GM12878 (cell line): ENCODE data around the gene CD48. TPM values are rescaled to one million over a fixed set of nuclear protein-coding genes. Genes with fewer than 3 reads are reported as not detected.
A peak's percentile ranks its signal among the peaks of the same experiment; 100 is the strongest.

Experiments used
- ASH2L ChIP-seq: fragments of 300-600, 200-600 bp; sonication (generic); IDR thresholded peaks from 2 replicates; pipeline ENCODE4 v1.6.1; 2017; ENCODE audit warnings: low read depth, mild to moderate bottlenecking, borderline replicate concordance
- CBFB ChIP-seq: IDR thresholded peaks from 2 replicates; pipeline ENCODE4 v1.6.1; 2016; ENCODE audit warnings: antibody characterized with exemption, low read depth
- CHD4 ChIP-seq: fragments of 200-600 bp; sonication (generic); IDR thresholded peaks from 2 replicates; pipeline ENCODE4 v1.6.1; 2016; ENCODE audit warnings: mild to moderate bottlenecking
- DPF2 ChIP-seq: fragments of 450-650 bp; IDR thresholded peaks from 2 replicates; pipeline ENCODE4 v1.6.1; 2017; ENCODE audit warnings: mild to moderate bottlenecking
- E2F4 ChIP-seq: IDR thresholded peaks from 2 replicates; pipeline ENCODE4 v1.6.1; 2012; ENCODE audit warnings: low read depth, low read length, improper control_type of control experiment
- GATAD2B ChIP-seq: fragments of 450-650 bp; conservative IDR thresholded peaks from 2 replicates; pipeline ENCODE4 v1.6.1; 2017; ENCODE audit warnings: low read depth, mild to moderate bottlenecking, moderate library complexity
- HDAC2 ChIP-seq: fragments of 200-600 bp; sonication (generic); IDR thresholded peaks from 2 replicates; pipeline ENCODE4 v1.6.1; 2017
- HDGF ChIP-seq: fragments of 450-650 bp; IDR thresholded peaks from 2 replicates; pipeline ENCODE4 v1.6.1; 2016; ENCODE audit warnings: antibody characterized with exemption
- IKZF1 ChIP-seq: fragments of 450-650 bp; conservative IDR thresholded peaks from 2 replicates; pipeline ENCODE4 v1.6.1; 2017; ENCODE audit warnings: antibody characterized with exemption, mild to moderate bottlenecking
- IKZF2 ChIP-seq, 2 experiments: fragments of 450-650 bp; IDR thresholded peaks; 2 replicates each; pipeline ENCODE4 v1.6.1; 2017; ENCODE audit warnings: mild to moderate bottlenecking in 2 of 2, moderate library complexity in 2 of 2
- JUNB ChIP-seq: IDR thresholded peaks from 2 replicates; pipeline ENCODE4 v1.6.1; 2016; ENCODE audit warnings: antibody characterized with exemption, mild to moderate bottlenecking
- KDM1A ChIP-seq: fragments of 200-600 bp; sonication (generic); IDR thresholded peaks from 2 replicates; pipeline ENCODE4 v1.6.1; 2016; ENCODE audit warnings: borderline replicate concordance
- KLF5 ChIP-seq: fragments of 450-650 bp; IDR thresholded peaks from 2 replicates; pipeline ENCODE4 v1.6.1; 2014; ENCODE audit warnings: mild to moderate bottlenecking; ENCODE audit not compliant: partially characterized antibody
- MLLT1 ChIP-seq: fragments of 450-650 bp; IDR thresholded peaks from 2 replicates; pipeline ENCODE4 v1.6.1; 2016; ENCODE audit warnings: mild to moderate bottlenecking
- MTA2 ChIP-seq: fragments of 450-650 bp; IDR thresholded peaks from 2 replicates; pipeline ENCODE4 v1.6.1; 2016; ENCODE audit warnings: low read depth, mild to moderate bottlenecking, moderate library complexity
- NBN ChIP-seq: fragments of 450-650 bp; IDR thresholded peaks from 2 replicates; pipeline ENCODE4 v1.6.1; 2016
- PKNOX1 ChIP-seq: fragments of 450-650 bp; IDR thresholded peaks from 2 replicates; pipeline ENCODE4 v1.6.1; 2016; ENCODE audit warnings: mild to moderate bottlenecking
- PML ChIP-seq: IDR thresholded peaks from 2 replicates; pipeline ENCODE4 v1.6.1; 2012; ENCODE audit warnings: low read length, inconsistent platforms
- POLR2A ChIP-seq: IDR thresholded peaks from 2 replicates; pipeline ENCODE4 v1.6.1; 2011; ENCODE audit warnings: low read depth, mild to moderate bottlenecking, low read length
- POU2F2 ChIP-seq: IDR thresholded peaks from 3 replicates; pipeline ENCODE4 v1.6.1; 2011; ENCODE audit warnings: low read depth, mild to moderate bottlenecking, low read length, borderline replicate concordance
- RAD51 ChIP-seq: fragments of 450-650 bp; IDR thresholded peaks from 2 replicates; pipeline ENCODE4 v1.6.1; 2016; ENCODE audit warnings: moderate library complexity, mild to moderate bottlenecking, inconsistent platforms
- RB1 ChIP-seq: fragments of 450-650 bp; formaldehyde crosslinking; IDR thresholded peaks from 2 replicates; pipeline ENCODE4 v1.6.1; 2017; ENCODE audit warnings: mild to moderate bottlenecking, borderline replicate concordance
- RBBP5 ChIP-seq: fragments of 200-600 bp; sonication (generic); conservative IDR thresholded peaks from 2 replicates; pipeline ENCODE4 v1.6.1; 2016
- RELB ChIP-seq: fragments of 450-650 bp; IDR thresholded peaks from 2 replicates; pipeline ENCODE4 v1.6.1; 2017; ENCODE audit warnings: low read depth, mild to moderate bottlenecking, moderate library complexity
- SIX5 ChIP-seq: IDR thresholded peaks from 2 replicates; pipeline ENCODE4 v1.6.1; 2011; ENCODE audit warnings: mild to moderate bottlenecking, low read depth, low read length, moderate library complexity; ENCODE audit not compliant: severe bottlenecking
- SRF ChIP-seq, 2 experiments: IDR thresholded peaks; 2 replicates each; pipeline ENCODE4 v1.6.1; 2011; ENCODE audit warnings: low read depth in 2 of 2, low read length in 2 of 2, mild to moderate bottlenecking in 1 of 2, moderate library complexity in 1 of 2
- STAT3 ChIP-seq: IDR thresholded peaks from 2 replicates; pipeline ENCODE4 v1.6.1; 2011; ENCODE audit warnings: low read depth, low read length, improper control_type of control experiment
- TARDBP ChIP-seq: IDR thresholded peaks from 2 replicates; pipeline ENCODE4 v1.6.1; 2016; ENCODE audit warnings: borderline replicate concordance
- ZNF24 ChIP-seq: fragments of 450-650 bp; IDR thresholded peaks from 2 replicates; pipeline ENCODE4 v1.6.1; 2017; ENCODE audit warnings: antibody characterized with exemption, mild to moderate bottlenecking
- polyA plus RNA-seq, 11 experiments: library from polyadenylated mRNA; depleted of rRNA in 4 of 11; unstranded in 6 of 11; stranded (reverse) in 5 of 11; fragments of >200 nt; fragmentation: Nextera tagmentation in 4 of 11; fragmentation: Illumina TruSeq in 1 of 11; extraction: Ambion mirVana in 4 of 11; extraction: Trizol in 1 of 11; gene quantifications; 1 replicate in 1 of 11; 2 replicates in 10 of 11; pipeline versions ENCODE4 v1.2.1 to v1.2.3, GENCODE V29; 2011 to 2016; ENCODE audit warnings: inconsistent platforms in 2 of 11, missing spikeins in 2 of 11, low read depth in 1 of 11
- total RNA-seq, 4 experiments: library from RNA; depleted of rRNA in 3 of 4; stranded (reverse); fragments of >200 nt in 3 of 4; fragmentation: Illumina TruSeq in 1 of 4; extraction: Trizol in 1 of 4; gene quantifications; 2 replicates each; pipeline versions ENCODE4 v1.2.1 to v1.2.3, GENCODE V29; 2013 to 2021

CD48 gene
- total and polyA plus RNA-seq, 10 of the 15 experiments (the other 5 are each of a cell fraction or from before 2014, with no cell fraction given): 302 to 1,315 (median 430) TPM

GRCh38 chr1:160726498-160727315, 15.1 kb upstream of the CD48 start (continued):
- peak; percentile 50 for TF ChIP-seq RELB
- TF ChIP-seq MTA2: 0 out of 2 replicates have a peak, but pooled peaks have one; percentile 37
- peak; percentile 60; the same call in 1 of the 3 replicates for TF ChIP-seq POU2F2
- TF ChIP-seq HDAC2: no peak
- TF ChIP-seq RBBP5: no peak
- peak; percentile 100 for TF ChIP-seq GATAD2B
- TF ChIP-seq SIX5: no peak
- TF ChIP-seq KLF5: peak; percentile 39
- no peak for TF ChIP-seq TARDBP
- TF ChIP-seq PKNOX1: 0 out of 2 replicates have a peak, but pooled peaks have one; percentile 14
- TF ChIP-seq POLR2A: no peak
- peak; percentile 55; the same call in 1 of the 2 replicates for TF ChIP-seq HDGF
- TF ChIP-seq RB1: peak; percentile 100
- TF ChIP-seq PML: no peak
- no peak for TF ChIP-seq CBFB
- peak; percentile 72 for TF ChIP-seq NBN
- peak; percentile 54; the same call in 1 of the 2 replicates for TF ChIP-seq MLLT1
- TF ChIP-seq DPF2: no peak
- no peak for TF ChIP-seq SRF (IDR thresholded peaks at IDR 0.05; ENCODE audit: low read depth in 2 of 2, low read length in 2 of 2)
- peak; percentile 71 for TF ChIP-seq IKZF1
- no peak for TF ChIP-seq ZNF24
- no peak for TF ChIP-seq ASH2L
- peak; percentile 53 to 71; a peak in 1 of 4 replicates for TF ChIP-seq IKZF2 (IDR thresholded peaks at IDR 0.05)
- TF ChIP-seq RAD51: 0 out of 2 replicates have a peak, but pooled peaks have one; percentile 8
- no peak for TF ChIP-seq KDM1A
- TF ChIP-seq JUNB: no peak
- peak; percentile 67; the same call in 1 of the 2 replicates for TF ChIP-seq STAT3
- no peak for TF ChIP-seq CHD4
- TF ChIP-seq E2F4: no peak
